GM12801 (cell line): ENCODE data around the gene SRGAP1.

Source experiments
- TF ChIP-seq, protein P1 (sequence below): IDR thresholded peaks from one replicate; pipeline ENCODE4 v1.5.1; 2011; ENCODE audit warnings: control low read depth; ENCODE audit not compliant: insufficient read length; ENCODE audit errors: extremely low read depth

SRGAP1 gene

DNA sequence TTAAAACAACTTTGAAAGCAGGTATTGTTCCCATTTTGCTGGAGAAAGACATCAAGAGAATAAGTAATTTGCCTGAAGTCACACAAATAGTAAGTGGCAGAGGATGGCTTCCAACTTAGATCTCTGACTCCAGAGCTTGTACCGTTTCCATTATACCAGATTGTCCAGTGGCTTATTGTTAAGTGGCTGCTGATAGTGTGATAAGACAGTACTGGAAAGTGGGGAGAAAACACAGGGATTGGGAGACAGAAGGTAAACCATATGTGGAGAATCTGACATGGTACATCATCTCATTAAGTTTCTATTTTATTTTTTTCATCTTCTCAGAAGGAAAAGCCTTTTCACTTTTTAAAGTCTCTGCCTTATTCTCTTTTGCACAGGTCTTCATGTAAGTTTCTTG is 108.5 kb downstream of the SRGAP1 start:
- TF ChIP-seq, protein P1, sequence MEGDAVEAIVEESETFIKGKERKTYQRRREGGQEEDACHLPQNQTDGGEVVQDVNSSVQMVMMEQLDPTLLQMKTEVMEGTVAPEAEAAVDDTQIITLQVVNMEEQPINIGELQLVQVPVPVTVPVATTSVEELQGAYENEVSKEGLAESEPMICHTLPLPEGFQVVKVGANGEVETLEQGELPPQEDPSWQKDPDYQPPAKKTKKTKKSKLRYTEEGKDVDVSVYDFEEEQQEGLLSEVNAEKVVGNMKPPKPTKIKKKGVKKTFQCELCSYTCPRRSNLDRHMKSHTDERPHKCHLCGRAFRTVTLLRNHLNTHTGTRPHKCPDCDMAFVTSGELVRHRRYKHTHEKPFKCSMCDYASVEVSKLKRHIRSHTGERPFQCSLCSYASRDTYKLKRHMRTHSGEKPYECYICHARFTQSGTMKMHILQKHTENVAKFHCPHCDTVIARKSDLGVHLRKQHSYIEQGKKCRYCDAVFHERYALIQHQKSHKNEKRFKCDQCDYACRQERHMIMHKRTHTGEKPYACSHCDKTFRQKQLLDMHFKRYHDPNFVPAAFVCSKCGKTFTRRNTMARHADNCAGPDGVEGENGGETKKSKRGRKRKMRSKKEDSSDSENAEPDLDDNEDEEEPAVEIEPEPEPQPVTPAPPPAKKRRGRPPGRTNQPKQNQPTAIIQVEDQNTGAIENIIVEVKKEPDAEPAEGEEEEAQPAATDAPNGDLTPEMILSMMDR: no peak

DNA sequence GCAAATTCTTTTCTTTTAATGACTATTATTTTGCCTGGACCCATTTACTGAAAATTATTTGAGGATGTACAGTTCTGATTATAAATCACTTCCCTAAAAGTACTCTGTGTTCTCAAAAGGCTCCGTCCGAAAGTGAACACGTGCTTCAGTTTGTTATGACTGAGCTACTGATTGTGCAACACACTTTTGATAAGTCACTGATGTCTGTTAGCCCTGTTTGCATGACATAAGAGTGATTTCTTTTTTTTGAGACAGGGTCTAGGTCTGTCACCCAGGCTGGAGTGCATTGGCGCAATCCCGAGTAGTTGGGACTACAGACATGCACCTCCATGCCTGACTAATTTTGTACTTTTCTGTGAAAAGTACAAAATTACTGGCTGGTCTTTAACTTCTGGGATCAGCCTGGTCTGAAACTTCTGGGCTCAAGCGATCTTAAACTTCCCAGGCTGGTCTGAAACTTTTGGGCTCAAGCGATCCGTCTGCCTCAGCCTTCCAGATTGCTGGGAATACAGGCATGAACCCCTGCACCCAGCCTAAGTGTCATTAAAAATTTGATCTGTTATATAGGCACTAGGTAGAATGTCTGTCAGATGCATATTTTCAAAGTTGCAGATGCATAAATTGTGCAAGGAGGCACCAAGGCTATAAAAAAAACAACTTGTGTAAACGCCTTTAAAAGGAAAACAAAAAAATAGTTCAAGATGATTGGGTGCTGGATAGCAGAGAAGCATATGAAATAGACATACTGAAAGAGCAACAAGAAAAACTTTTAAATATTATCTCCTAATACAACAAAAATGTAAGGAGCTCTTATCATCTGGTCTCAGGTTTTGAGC is 111.5 kb downstream of the SRGAP1 start:
- TF ChIP-seq, protein P1: no peak

DNA sequence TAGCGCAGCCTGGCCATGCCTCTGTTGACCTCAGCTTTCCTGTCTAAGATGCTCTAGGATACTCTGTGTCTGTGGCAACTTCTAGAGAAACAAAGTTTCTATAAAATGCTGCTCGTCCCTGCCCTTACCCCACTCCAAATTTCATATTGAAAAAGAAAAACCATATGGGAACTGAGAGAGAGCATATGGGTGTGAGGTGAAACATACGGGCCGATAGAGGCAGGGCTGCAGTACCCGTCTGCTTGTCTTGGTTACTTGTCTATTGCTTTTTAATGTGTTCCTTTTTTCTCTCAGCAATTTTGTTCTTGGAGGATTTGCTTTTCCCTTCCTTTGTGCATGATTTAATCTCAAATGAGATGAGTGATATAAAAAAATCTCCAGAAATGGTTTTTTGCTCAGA is 113.0 kb downstream of the SRGAP1 start:
- TF ChIP-seq, protein P1: no peak

DNA sequence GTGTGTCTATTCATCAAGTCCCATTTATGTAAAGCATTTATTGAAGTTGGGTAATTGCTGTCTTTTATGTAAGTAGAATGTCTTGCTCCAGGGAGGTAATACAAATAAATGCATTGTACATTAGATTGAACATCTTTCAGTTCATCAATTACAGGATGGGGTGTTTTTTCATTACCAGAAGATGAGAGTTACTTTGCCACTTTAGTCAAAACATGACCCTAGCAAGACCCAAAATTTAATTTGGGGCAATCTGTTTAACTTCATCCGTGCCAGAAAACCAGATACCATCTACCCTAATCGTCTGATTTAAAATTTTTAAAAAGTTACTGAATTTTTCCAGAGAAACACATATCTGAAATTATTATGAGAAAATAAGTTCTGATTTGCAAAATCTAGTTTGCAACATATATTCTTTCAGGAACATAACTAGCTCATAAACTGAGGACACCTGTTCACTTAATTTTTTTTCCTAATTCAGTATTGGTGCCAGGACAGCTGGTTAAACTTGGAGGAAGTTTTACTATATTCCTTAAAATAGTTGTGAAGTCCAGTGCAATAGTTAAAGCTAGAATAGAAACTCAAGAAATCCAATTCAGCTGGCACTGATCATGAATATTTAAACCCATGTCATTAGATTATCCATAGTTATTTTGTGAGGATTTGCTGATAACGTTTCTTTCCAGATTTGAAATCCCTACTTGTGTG is 114.5 kb downstream of the SRGAP1 start:
- TF ChIP-seq, protein P1: no peak

DNA sequence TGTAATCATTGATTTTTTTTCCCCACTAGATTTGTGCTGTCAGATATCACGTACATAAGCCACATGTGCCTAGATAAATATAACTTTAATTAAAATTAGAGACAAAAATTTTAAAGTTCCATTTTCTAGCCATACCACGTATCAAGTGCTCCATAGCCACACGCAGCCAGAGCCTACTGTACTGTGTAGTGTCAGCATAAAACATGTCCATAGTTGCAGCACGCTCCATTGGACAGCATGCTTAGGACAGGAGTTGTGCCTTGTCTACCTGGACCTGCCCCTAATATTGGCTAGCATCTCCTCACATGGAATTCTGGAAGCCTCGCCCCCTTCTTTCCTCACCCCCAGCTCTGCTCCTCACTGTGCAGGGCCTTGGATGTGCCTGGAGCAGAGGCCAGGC is 116.5 kb downstream of the SRGAP1 start:
- TF ChIP-seq, protein P1: no peak

DNA sequence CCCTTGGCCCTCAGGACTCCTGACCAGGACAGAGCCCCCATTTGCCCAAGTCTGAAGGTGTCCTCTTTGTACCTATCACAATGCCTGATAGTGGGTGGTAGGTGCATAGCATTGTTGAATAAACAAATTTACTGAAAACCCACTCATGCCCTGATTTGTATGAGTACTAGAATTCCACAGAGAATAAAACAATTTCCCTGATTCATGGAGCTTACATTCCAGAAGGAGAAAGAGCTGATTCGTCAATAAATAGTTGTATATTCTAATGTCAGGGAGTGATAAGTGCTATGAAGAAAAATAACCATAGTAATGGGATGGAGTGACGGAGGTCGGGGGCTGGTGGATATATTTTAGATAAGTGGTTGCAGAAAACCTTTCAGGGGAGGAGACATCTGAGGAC is 117.0 kb downstream of the SRGAP1 start:
- TF ChIP-seq, protein P1: no peak

DNA sequence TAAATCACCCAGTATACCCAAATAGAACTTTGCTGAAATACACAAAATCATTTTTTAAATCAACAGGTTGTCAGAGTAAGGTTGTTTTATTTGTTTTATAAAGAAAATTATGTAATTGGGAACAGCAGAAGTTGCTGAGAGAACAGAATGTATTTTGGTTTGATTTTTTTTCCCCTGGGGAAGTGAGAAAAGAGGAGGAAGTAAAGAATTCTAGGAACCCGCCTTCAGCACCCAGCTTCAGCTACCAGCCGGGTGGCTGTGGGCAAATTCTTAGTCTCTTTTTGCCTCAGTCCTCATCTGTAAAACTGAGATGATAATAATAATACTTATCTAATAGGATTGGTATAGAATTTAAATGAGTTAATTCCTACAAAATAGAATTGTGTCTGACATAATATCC is 119.4 kb downstream of the SRGAP1 start:
- TF ChIP-seq, protein P1: no peak
